ENCODE measurements around the gene MZF1. TPM values are rescaled to one million over a fixed set of nuclear protein-coding genes. Genes with fewer than 3 reads are reported as not detected.

MZF1 gene
- total and polyA plus RNA-seq, 9 of the 15 experiments (the other 6 are each of a cell fraction or from before 2014, with no cell fraction given): 0.31 to 29.3 (median 11.5) TPM

DNA sequence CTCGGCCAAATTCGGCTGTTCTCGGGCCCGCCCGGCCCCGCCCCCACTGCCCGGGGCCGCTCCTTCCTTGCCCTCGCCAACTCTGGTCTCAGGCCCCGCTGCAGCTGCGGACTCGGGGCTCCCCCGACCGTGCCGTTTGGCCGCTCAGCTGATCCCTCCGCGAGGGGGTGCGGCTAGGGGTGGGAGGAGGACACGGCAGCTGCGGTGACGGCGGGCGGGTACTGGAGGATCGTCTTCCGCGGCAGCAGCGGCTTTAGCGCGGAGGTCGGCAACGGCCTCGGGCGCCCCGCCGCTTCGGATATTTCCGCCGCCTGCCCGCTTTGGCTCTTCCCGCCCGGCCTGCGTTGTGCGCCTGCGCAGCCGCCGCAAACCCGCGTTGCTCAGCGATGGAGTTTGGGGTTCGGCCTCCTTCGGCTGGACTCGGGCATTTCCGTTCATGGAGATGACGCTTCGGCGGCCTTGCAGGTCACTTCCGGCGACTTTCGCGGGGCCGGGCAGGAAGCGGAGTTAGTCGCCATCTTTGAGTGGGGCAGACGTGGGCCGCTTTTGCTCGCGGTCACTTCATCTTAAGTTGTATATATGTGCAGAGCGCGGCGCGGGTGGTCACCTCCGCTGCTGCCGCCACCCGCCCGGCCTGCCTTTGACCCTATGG is 14.4 kb downstream of the MZF1 start (continued):
- 0 out of 2 replicates have a peak, but pooled peaks have one; percentile 6 for TF ChIP-seq RBM14 (IDR thresholded peaks at IDR 0.05; ENCODE audit: borderline replicate concordance, insufficient read depth, low read depth, low read length)
- TF ChIP-seq, protein P1, sequence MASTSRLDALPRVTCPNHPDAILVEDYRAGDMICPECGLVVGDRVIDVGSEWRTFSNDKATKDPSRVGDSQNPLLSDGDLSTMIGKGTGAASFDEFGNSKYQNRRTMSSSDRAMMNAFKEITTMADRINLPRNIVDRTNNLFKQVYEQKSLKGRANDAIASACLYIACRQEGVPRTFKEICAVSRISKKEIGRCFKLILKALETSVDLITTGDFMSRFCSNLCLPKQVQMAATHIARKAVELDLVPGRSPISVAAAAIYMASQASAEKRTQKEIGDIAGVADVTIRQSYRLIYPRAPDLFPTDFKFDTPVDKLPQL (IDR thresholded peaks at IDR 0.05; ENCODE audit: extremely low read depth, insufficient read length): no peak
- TF ChIP-seq TAF7 (tag; IDR thresholded peaks at IDR 0.05): no peak
- TF ChIP-seq RBFOX2 (IDR thresholded peaks at IDR 0.05; ENCODE audit: low read depth, low read length): peak; percentile 95
- TF ChIP-seq CXXC5 (CRISPR knock-in tag; IDR thresholded peaks at IDR 0.05): peak; percentile 43
- TF ChIP-seq CBFB (CRISPR knock-in tag; IDR thresholded peaks at IDR 0.05): no peak
- TF ChIP-seq, protein P2, sequence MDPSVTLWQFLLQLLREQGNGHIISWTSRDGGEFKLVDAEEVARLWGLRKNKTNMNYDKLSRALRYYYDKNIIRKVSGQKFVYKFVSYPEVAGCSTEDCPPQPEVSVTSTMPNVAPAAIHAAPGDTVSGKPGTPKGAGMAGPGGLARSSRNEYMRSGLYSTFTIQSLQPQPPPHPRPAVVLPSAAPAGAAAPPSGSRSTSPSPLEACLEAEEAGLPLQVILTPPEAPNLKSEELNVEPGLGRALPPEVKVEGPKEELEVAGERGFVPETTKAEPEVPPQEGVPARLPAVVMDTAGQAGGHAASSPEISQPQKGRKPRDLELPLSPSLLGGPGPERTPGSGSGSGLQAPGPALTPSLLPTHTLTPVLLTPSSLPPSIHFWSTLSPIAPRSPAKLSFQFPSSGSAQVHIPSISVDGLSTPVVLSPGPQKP (CRISPR knock-in tag; IDR thresholded peaks at IDR 0.05): no peak
- TF ChIP-seq RB1 (IDR thresholded peaks at IDR 0.05; ENCODE audit: low read depth): peak; percentile 66
- no peak for TF ChIP-seq RBM39 (optimal IDR thresholded peaks at IDR 0.05; ENCODE audit: low read depth, low read length)
- TF ChIP-seq, protein P3, sequence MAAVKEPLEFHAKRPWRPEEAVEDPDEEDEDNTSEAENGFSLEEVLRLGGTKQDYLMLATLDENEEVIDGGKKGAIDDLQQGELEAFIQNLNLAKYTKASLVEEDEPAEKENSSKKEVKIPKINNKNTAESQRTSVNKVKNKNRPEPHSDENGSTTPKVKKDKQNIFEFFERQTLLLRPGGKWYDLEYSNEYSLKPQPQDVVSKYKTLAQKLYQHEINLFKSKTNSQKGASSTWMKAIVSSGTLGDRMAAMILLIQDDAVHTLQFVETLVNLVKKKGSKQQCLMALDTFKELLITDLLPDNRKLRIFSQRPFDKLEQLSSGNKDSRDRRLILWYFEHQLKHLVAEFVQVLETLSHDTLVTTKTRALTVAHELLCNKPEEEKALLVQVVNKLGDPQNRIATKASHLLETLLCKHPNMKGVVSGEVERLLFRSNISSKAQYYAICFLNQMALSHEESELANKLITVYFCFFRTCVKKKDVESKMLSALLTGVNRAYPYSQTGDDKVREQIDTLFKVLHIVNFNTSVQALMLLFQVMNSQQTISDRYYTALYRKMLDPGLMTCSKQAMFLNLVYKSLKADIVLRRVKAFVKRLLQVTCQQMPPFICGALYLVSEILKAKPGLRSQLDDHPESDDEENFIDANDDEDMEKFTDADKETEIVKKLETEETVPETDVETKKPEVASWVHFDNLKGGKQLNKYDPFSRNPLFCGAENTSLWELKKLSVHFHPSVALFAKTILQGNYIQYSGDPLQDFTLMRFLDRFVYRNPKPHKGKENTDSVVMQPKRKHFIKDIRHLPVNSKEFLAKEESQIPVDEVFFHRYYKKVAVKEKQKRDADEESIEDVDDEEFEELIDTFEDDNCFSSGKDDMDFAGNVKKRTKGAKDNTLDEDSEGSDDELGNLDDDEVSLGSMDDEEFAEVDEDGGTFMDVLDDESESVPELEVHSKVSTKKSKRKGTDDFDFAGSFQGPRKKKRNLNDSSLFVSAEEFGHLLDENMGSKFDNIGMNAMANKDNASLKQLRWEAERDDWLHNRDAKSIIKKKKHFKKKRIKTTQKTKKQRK (IDR thresholded peaks at IDR 0.05; ENCODE audit: borderline replicate concordance, low read depth, low read length): no peak
- no peak for TF ChIP-seq SRSF3 (IDR thresholded peaks at IDR 0.05; ENCODE audit: insufficient read depth, low read length)
- no peak for TF ChIP-seq POLR3G (IDR thresholded peaks at IDR 0.05; ENCODE audit: extremely low read depth, insufficient read length, insufficient replicate concordance)
- TF ChIP-seq, protein P4, sequence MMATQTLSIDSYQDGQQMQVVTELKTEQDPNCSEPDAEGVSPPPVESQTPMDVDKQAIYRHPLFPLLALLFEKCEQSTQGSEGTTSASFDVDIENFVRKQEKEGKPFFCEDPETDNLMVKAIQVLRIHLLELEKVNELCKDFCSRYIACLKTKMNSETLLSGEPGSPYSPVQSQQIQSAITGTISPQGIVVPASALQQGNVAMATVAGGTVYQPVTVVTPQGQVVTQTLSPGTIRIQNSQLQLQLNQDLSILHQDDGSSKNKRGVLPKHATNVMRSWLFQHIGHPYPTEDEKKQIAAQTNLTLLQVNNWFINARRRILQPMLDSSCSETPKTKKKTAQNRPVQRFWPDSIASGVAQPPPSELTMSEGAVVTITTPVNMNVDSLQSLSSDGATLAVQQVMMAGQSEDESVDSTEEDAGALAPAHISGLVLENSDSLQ (IDR thresholded peaks at IDR 0.05): peak; percentile 32; the same call in 1 of the 2 replicates
- TF ChIP-seq XRCC4 (IDR thresholded peaks at IDR 0.05; ENCODE audit: extremely low read depth, insufficient read depth, insufficient read length): no peak
- peak; percentile 69 for TF ChIP-seq HNRNPL (IDR thresholded peaks at IDR 0.05; ENCODE audit: low read depth, low read length)
- no peak for TF ChIP-seq YBX1 (IDR thresholded peaks at IDR 0.05)
- no peak for TF ChIP-seq PHTF2 (CRISPR knock-in tag; IDR thresholded peaks at IDR 0.05)
- peak; percentile 40; the same call in 1 of the 2 replicates for TF ChIP-seq BHLHE40 (IDR thresholded peaks at IDR 0.05; ENCODE audit: low read length)
- TF ChIP-seq POU5F1 (IDR thresholded peaks at IDR 0.05; ENCODE audit: borderline replicate concordance, low read depth, low read length, partially characterized antibody): peak; percentile 32
- no peak for TF ChIP-seq LEF1 (IDR thresholded peaks at IDR 0.05)

All from K562 (cell line).